ENCODE data around the gene RNF41.
A peak's percentile ranks its signal among the peaks of the same experiment; 100 is the strongest.

RNF41 gene

DNA sequence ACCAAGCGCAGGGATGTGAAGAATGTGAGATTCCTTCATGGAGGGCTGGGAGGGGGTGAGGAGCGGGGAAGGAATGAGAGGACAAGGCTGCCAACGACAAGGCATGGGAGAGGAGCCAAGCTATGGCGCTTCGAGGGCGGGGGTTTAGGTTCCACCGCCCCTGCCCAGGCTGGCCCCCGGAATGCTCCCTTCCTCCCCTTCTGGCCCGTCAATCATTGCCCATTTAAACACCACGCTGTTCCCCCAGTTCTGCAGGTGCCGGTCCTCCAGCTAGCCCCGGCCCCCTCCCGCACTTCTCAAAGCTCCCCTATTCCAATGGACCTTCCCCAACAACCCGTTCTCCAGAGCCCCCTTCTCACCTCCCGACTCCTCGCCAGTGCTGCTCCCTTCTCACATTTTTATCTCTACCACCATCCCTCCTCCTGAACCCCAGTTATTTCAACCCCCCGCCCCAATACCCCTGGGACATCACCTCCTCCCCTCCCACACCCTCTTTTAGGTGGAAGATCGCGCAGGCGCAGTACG is 428 bp downstream of the RNF41 start:
- TF ChIP-seq ZBTB7A (IDR thresholded peaks at IDR 0.05; ENCODE audit: low read depth) (peak; percentile 76), TCF12 (IDR thresholded peaks at IDR 0.05; ENCODE audit: low read depth) (no peak), TEAD4 (IDR thresholded peaks at IDR 0.05) (peak; percentile 68; the same call in 1 of the 2 replicates), EGR1 (IDR thresholded peaks at IDR 0.05) (no peak)
- TF ChIP-seq, protein P1, sequence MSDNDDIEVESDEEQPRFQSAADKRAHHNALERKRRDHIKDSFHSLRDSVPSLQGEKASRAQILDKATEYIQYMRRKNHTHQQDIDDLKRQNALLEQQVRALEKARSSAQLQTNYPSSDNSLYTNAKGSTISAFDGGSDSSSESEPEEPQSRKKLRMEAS (IDR thresholded peaks at IDR 0.05): peak; percentile 39; the same call in 1 of the 2 replicates

DNA sequence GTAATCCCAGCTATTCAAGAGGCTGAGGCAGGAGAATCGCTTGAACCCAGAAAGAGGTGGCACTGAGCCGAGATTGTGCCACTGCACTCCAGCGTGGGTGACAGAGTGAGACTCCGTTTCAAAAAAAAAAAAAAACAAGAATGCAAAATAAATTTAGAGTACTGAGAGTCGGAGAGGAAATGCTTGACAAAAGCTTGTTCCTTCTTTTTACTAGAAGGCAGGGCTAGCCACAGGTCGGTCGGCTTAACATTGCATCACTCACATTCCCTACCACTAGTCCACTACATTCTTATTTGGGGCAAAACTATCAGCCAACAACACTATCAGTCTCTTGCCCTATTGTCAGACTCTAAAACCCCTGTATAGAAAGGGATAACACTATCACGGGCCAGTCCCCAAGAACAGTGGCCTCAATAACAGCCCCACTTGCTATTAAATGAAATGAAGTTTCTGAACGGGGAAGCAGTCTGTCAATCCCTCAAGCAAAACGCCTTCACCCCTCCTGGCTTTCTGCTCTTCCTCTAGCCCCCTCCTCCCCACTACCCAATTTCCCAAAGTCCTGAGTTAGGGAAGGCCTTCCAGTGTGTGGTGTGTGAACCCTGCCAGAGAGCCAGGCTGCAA is 1.0 kb downstream of the RNF41 start:
- TF ChIP-seq CEBPB (IDR thresholded peaks at IDR 0.05) (peak; percentile 70), TAF1 (IDR thresholded peaks at IDR 0.05; ENCODE audit: low read depth) (peak; percentile 50; the same call in 1 of the 2 replicates), ZBTB7A (IDR thresholded peaks at IDR 0.05; ENCODE audit: low read depth) (no peak), USF1 (IDR thresholded peaks at IDR 0.05) (no peak)

- no peak for TF ChIP-seq USF1 (IDR thresholded peaks at IDR 0.05)
- no peak for TF ChIP-seq CREB1 (IDR thresholded peaks at IDR 0.05; ENCODE audit: low read depth)
- TF ChIP-seq EP300 (IDR thresholded peaks at IDR 0.05; ENCODE audit: borderline replicate concordance): no peak
- TF ChIP-seq, protein P1 (IDR thresholded peaks at IDR 0.05): no peak
- no peak for TF ChIP-seq RAD21 (IDR thresholded peaks at IDR 0.05; ENCODE audit: low read depth)
Observed at GRCh38 chr12:56219840-56220239, 1.9 kb downstream of the RNF41 start.

GRCh38 chr12:56216461-56216860 is 5.3 kb downstream of the RNF41 start:
- TF ChIP-seq, protein P2, sequence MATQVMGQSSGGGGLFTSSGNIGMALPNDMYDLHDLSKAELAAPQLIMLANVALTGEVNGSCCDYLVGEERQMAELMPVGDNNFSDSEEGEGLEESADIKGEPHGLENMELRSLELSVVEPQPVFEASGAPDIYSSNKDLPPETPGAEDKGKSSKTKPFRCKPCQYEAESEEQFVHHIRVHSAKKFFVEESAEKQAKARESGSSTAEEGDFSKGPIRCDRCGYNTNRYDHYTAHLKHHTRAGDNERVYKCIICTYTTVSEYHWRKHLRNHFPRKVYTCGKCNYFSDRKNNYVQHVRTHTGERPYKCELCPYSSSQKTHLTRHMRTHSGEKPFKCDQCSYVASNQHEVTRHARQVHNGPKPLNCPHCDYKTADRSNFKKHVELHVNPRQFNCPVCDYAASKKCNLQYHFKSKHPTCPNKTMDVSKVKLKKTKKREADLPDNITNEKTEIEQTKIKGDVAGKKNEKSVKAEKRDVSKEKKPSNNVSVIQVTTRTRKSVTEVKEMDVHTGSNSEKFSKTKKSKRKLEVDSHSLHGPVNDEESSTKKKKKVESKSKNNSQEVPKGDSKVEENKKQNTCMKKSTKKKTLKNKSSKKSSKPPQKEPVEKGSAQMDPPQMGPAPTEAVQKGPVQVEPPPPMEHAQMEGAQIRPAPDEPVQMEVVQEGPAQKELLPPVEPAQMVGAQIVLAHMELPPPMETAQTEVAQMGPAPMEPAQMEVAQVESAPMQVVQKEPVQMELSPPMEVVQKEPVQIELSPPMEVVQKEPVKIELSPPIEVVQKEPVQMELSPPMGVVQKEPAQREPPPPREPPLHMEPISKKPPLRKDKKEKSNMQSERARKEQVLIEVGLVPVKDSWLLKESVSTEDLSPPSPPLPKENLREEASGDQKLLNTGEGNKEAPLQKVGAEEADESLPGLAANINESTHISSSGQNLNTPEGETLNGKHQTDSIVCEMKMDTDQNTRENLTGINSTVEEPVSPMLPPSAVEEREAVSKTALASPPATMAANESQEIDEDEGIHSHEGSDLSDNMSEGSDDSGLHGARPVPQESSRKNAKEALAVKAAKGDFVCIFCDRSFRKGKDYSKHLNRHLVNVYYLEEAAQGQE (IDR thresholded peaks at IDR 0.05; ENCODE audit: low read depth): no peak
- TF ChIP-seq TCF12 (IDR thresholded peaks at IDR 0.05; ENCODE audit: low read depth) (no peak), TEAD4 (IDR thresholded peaks at IDR 0.05) (no peak), ZBTB7A (IDR thresholded peaks at IDR 0.05; ENCODE audit: low read depth) (no peak), CREB1 (IDR thresholded peaks at IDR 0.05; ENCODE audit: low read depth) (no peak), YY1 (IDR thresholded peaks at IDR 0.05; ENCODE audit: low read depth) (no peak), TAF1 (IDR thresholded peaks at IDR 0.05; ENCODE audit: low read depth) (no peak), EGR1 (IDR thresholded peaks at IDR 0.05) (no peak)

DNA sequence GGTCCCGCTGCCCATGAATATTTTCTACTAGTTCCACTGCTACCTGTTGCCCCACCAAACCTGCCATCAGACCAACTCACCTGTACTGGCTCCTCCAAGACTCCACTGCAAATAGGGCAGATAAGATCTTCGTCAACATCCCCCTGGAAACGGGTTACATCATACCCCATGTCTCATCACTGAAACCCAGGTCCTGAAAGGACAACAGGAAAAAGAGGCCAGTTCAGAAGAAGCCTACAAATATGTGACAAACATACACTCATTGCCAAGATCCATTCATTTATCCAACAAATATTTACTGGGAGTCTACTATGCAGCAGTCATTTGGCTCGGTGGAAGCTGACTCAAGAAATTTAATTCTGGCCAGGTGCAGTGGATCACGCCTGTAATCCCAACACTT is 7.8 kb downstream of the RNF41 start:
- TF ChIP-seq TCF12 (IDR thresholded peaks at IDR 0.05; ENCODE audit: low read depth) (no peak), CEBPB (IDR thresholded peaks at IDR 0.05) (no peak), EGR1 (IDR thresholded peaks at IDR 0.05) (no peak), FOXM1 (IDR thresholded peaks at IDR 0.05; ENCODE audit: borderline replicate concordance, low read depth) (no peak), TEAD4 (IDR thresholded peaks at IDR 0.05) (no peak), ZBTB7A (IDR thresholded peaks at IDR 0.05; ENCODE audit: low read depth) (no peak)
- TF ChIP-seq, protein P2 (IDR thresholded peaks at IDR 0.05; ENCODE audit: low read depth): no peak

DNA sequence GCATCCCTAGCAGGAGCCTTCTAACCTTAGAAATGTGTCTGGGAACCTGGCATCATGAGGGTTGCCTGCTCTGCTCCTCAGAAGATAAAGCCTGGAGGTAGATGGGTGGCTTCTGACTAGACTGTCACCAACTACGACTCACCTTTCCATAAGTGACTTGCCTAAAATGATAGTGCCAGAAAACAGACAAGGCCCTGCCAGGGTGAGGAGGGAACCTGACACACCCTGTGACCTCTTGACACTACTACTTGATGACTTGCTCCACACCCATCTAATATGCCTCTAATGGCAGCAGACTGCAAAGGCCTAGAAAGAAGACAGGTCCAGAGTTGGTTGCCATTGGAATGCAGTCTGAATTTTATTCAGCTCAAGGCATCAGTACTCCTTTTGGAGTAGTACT is 9.4 kb downstream of the RNF41 start:
- no peak for TF ChIP-seq ZBTB7A (IDR thresholded peaks at IDR 0.05; ENCODE audit: low read depth)
- no peak for TF ChIP-seq TEAD4 (IDR thresholded peaks at IDR 0.05)
- no peak for TF ChIP-seq RAD21 (IDR thresholded peaks at IDR 0.05; ENCODE audit: low read depth)
- TF ChIP-seq, protein P1 (IDR thresholded peaks at IDR 0.05): no peak
- TF ChIP-seq CEBPB (IDR thresholded peaks at IDR 0.05): no peak
- TF ChIP-seq TAF1 (IDR thresholded peaks at IDR 0.05; ENCODE audit: low read depth): no peak
- TF ChIP-seq EGR1 (IDR thresholded peaks at IDR 0.05): no peak
- TF ChIP-seq YY1 (IDR thresholded peaks at IDR 0.05; ENCODE audit: low read depth): no peak
- no peak for TF ChIP-seq NFIC (IDR thresholded peaks at IDR 0.05)
- TF ChIP-seq EP300 (IDR thresholded peaks at IDR 0.05; ENCODE audit: borderline replicate concordance): no peak
- no peak for TF ChIP-seq TCF12 (IDR thresholded peaks at IDR 0.05; ENCODE audit: low read depth)
- TF ChIP-seq, protein P2 (IDR thresholded peaks at IDR 0.05; ENCODE audit: low read depth): no peak
- TF ChIP-seq CREB1 (IDR thresholded peaks at IDR 0.05; ENCODE audit: low read depth): no peak
- TF ChIP-seq USF1 (IDR thresholded peaks at IDR 0.05): no peak
- TF ChIP-seq FOXM1 (IDR thresholded peaks at IDR 0.05; ENCODE audit: borderline replicate concordance, low read depth): no peak

Measured in Ishikawa (cell line).